ENCODE results near the gene IGBP1.
"Not testable (repeated sequence)": the region's sequence is repeated elsewhere in the genome, so short reads cannot be mapped to it uniquely, and the experiment has no call there.

Gene IGBP1

DNA sequence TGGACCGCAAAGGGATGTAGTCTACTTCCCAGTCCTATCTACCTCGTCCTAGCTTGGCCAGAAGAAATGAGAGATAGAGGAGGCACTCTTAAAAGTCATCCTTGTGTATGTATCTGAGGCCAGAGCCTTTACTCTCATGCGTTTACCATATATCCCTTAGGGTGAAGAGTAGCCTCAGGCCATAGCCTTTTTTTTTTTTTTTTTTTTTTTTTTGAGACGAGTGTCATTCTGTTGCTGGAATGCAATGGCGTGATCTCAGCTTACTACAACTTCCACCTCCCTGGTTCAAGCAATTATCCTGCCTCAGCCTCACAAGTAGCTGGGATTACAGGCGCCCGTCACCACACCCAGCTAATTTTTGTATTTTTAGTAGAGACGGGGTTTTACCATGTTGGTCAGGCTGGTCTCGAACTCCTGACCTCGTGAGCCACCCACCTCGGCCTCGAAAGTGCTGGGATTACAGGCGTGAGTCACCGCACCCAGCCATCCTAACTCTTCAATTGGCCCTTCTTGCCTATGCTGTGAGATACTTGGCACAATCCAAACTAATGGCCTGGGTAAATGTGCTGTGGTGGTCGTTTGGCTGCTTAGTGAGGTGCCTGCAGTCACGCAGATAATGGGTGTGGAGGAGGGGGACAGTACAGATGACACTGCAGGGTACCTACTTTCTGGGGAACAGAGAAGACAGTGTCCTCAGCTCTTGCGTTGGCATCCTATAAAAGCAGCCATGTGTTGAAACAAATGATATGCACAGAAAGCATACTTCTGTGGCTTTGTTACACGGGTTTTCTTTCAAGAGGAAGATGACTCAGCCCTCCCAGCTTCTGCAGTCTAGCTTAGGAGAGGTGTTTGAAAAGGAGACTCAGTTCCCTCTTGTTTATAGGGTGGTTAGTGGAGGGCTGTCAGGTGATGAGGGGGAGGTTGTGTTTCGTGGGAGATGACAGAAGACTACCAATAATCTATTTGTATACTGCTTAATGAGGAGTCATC lies 33.6 kb downstream of the IGBP1 start:
- DNase-seq (ENCODE audit: low read depth in 2 of 2): no peak

DNA sequence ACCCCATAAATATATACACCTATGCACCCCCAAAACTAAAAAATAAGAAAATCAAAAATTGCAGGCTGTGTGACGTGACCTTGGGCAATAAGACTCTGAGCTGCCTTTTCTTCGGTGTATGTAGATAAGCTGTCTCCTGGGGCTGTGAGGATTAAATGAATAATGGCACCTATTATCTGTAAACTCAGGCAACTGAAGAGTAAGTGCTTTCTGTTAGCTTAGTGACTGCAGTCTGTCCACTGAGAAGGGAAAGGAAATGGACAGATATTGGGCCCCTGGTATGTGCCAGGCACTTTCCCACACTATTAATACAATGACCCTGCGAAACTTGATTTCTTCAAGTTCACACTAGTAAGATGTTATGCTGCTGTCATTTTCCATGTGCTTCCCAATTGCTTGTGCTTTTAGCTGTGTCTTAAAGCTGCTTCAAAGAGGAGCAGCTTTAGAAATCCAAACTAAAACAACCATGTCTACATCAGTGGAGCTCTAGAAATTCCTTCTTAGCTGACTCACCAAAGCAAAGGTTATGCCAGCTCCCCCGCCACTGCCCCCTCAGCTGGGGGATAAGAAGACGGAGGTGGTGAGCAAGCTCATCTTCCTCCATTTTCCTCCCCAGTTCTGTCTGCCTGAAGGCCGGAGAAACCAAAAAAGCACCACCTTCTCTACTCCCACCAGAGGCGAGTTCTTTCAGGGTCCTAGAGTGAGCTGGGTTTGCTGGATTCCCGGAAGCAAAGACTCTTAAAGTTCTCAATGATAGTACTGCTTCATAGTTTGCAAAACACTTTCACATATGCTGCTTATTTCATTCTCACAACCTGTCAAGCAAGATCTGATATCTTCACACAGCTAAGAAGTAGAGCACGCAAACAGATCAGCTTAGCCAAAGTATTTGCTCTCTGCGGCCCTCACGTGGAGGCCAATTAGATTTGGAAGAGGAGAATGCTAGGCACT lies 35.3 kb downstream of the IGBP1 start:
- DNase-seq (ENCODE audit: low read depth in 2 of 2): no peak

- DNase-seq (ENCODE audit: low read depth in 2 of 2): no peak
These were observed 36.0 kb downstream of the IGBP1 start for GRCh38 chrX:70169281-70169680.

- DNase-seq (ENCODE audit: low read depth in 2 of 2): no peak
These were observed 38.4 kb downstream of the IGBP1 start for GRCh38 chrX:70171624-70172023.

- DNase-seq (ENCODE audit: low read depth in 2 of 2): no peak
These were observed 39.0 kb downstream of the IGBP1 start for GRCh38 chrX:70172221-70172620.

- no peak for DNase-seq (ENCODE audit: low read depth in 2 of 2)
These were observed 39.7 kb downstream of the IGBP1 start for GRCh38 chrX:70172964-70173363.

DNA sequence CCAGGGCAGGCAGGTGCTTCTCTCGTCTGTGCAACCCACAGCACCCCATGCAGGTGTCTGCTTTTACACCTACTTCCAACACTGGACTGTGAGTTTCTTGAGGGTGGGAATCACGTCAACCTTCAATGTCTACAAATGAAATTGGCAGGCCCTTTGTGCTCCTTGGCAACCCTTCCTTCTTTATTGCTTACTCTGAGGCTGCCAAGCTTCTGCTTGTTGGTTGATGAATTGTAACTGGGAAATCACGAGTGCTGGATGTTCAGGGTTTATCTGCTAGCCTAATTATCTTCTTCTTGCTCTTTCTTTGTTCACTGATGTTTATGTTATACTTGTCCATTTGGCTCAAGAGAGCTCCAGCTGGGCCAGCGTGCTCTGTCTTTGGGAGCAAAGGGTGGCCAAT lies 41.5 kb downstream of the IGBP1 start:
- no peak for DNase-seq (ENCODE audit: low read depth in 2 of 2)

DNA sequence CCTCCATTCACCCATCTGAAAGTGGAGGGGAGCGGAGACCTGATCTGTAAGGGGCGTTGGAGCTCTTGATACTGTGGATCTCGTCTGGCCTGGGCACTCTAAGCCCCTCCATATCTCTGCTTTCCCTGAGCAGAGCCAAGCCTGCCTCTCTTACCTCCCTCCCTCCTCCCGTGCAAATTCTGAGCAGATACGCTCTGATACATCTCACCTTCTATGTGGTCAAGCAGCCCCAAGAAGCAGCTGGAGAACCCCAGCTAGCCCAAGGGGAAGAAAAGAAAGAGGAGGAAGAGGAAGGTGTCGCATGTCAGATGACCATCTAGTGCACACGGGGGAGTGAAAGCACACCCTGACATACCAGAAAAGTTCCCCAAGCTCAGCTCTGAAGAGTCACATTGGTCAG lies 42.1 kb downstream of the IGBP1 start:
- no peak for DNase-seq (ENCODE audit: low read depth in 2 of 2)

DNA sequence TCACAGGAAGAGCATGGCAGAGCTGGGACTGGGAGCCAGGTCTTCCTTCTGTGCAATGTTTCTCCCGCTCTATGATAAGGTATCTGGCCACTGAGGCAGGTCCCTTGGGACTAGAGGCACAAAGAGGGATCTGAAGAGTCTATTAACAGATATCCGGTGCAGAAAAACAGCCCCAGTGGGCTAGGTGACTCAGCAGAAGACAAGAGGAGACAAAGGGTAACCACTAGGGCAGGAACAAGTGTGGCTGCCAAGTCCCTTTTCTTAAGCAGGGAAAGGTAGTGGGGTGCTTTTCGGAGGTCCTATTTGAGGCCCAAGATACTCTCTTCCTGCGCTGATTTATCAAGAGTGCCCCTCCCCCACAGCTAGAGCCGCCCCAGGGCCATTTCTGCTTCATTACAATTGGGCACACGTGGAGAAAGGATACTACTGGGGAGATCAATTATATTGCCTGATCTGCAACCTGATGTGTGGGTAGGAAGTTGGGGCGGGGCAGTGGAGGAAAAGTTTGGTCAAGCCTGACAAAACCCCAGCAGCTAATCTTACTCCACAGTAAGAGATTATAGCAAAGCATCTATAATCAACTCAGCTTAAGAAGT lies 43.8 kb downstream of the IGBP1 start, which contains the start of gene DGAT2L6:
DGAT2L6 (plus strand) TSS at position 546 of the 596 bp plus-strand sequence. CDS start 100 bp downstream, outside the sequence.
- no peak for DNase-seq (ENCODE audit: low read depth in 2 of 2)

DNA sequence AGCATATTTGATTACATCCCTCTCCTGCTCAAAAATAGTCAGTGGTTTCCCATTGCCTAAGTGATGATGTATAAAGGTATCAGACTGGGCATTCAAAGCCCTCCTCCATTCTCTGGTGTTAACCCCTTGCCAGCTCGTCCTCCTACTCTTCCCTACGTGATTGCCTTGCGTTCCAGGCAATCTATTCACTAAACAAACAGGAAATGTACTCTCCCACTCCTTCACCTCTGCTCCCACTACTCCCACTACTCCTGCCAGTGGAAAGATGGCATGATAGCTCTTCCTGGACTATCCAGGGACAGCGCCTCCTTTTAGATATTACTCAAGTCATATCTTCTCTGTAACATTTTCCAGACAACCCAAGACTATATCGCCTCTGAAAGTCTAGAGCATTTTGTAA lies 49.8 kb downstream of the IGBP1 start:
- DNase-seq (ENCODE audit: low read depth in 2 of 2): no peak

GRCh38 chrX:70190225-70190624 lies 57.0 kb downstream of the IGBP1 start:
- DNase-seq (ENCODE audit: low read depth in 2 of 2): no peak

- peak; percentile 19 to 24 for DNase-seq (ENCODE audit: low read depth in 2 of 2)
These were observed 63.9 kb downstream of the IGBP1 start for GRCh38 chrX:70196961-70197720.

DNA sequence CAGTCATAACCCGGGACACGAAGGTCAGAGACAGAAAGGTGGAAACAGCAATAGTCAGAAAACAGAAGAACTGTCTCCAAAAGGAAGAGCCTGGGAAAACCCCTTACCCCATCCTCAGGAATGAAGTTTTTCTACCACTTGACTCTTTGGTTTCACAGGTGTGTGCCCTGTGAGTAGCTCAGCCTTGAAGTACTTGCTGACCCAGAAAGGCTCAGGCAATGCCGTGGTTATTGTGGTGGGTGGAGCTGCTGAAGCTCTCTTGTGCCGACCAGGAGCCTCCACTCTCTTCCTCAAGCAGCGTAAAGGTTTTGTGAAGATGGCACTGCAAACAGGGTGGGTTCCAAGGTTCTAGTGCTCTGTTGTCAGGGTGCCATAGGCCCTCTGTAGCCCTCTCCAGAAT lies 68.5 kb downstream of the IGBP1 start:
- DNase-seq (ENCODE audit: low read depth in 2 of 2): no peak

GRCh38 chrX:70208479-70208878 lies 75.2 kb downstream of the IGBP1 start:
- no peak for DNase-seq (ENCODE audit: low read depth in 2 of 2)

GRCh38 chrX:70209570-70209969 lies 76.3 kb downstream of the IGBP1 start:
- not testable (repeated sequence) for DNase-seq (ENCODE audit: low read depth in 2 of 2)

Data from stimulated activated CD8-positive, alpha-beta memory T cell treated with anti-CD3 and anti-CD28 coated beads, Interleukin-7, amount 100 ng/mL, for 1 hour (primary cell).